GM12864 (cell line): ENCODE measurements around the gene SDCCAG8.

ENCODE experiments used
- DNase-seq: peaks from one replicate; pipeline ENCODE4 v3.0.0-alpha.2; 2011; ENCODE audit warnings: low read depth
- H3K4me3 ChIP-seq: 2 replicates; pipeline ENCODE4 v1.5.1; 2011; ENCODE audit warnings: mild to moderate bottlenecking, low read depth, low read length, control low read depth
- TF ChIP-seq, protein P1 (sequence below): IDR thresholded peaks from 2 replicates; pipeline ENCODE4 v1.5.1; 2011; ENCODE audit warnings: low read depth, mild to moderate bottlenecking, moderate library complexity, low read length, control low read depth, inconsistent platforms; ENCODE audit errors: missing control alignments

Gene SDCCAG8

GRCh38 chr1:243420946-243421685 lies 165.3 kb downstream of the SDCCAG8 start:
- no peak for DNase-seq
- H3K4me3 ChIP-seq = no peak overlapping the region
- TF ChIP-seq, protein P1, sequence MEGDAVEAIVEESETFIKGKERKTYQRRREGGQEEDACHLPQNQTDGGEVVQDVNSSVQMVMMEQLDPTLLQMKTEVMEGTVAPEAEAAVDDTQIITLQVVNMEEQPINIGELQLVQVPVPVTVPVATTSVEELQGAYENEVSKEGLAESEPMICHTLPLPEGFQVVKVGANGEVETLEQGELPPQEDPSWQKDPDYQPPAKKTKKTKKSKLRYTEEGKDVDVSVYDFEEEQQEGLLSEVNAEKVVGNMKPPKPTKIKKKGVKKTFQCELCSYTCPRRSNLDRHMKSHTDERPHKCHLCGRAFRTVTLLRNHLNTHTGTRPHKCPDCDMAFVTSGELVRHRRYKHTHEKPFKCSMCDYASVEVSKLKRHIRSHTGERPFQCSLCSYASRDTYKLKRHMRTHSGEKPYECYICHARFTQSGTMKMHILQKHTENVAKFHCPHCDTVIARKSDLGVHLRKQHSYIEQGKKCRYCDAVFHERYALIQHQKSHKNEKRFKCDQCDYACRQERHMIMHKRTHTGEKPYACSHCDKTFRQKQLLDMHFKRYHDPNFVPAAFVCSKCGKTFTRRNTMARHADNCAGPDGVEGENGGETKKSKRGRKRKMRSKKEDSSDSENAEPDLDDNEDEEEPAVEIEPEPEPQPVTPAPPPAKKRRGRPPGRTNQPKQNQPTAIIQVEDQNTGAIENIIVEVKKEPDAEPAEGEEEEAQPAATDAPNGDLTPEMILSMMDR = no peak

DNA sequence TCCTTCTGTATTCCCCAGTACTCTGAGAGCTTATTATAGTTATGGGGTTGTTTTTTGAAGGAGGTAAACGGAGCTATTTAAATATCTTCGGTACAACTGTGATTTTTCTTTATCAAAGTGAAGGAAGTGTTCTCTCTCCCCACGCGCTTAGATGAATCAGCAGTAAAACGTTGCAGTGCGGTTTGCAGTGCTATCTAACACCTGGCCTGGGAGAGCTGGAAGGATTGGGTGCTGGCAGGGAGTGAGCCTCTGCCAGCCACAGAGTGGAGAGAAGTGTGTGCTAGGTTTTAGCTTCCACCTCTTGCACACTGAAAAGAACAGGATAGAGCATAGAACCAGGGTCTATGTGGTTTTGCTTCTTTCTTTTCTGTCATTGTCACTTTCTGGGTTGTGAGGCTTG lies 165.9 kb downstream of the SDCCAG8 start:
- H3K4me3 ChIP-seq = no peak overlapping the region
- peak; percentile 15 for DNase-seq
- TF ChIP-seq, protein P1 = no peak

DNA sequence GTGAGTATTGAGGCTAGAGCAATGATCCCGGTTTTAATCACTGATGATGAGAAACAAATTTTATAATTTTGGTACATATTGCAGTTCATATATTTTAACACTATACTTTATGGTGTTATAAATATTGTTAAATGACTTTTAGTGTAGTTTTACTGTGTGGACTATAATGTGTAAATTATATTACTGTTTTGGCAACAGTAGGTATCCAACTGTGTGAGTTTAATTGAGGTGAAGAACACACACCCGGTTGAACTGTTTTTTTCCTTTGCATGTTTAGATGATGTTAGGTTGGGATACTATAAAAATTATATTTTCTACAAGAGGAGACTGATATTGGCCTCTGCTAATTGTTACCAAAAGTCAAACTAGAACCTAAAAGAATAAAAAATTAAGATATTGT lies 166.5 kb downstream of the SDCCAG8 start:
- H3K4me3 ChIP-seq = no peak overlapping the region
- TF ChIP-seq, protein P1 = no peak
- DNase-seq = no peak

DNA sequence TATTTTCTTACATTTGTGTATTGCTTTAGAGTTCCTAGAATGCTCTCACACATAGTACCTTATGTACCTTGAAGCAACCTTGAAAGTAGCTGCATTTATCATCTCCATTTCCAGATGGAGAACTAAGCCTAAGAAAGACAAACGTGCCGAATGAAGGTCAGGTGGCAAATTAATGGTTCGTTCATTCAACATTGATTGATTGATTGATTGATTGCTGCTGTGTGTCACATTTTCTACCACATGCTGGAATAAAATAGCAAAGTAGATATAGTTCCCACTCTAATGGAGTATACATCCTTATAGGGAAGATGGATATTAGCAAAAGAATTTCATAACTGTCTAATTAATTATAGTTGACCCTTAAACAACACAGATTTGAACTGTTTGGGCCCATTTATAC lies 172.2 kb downstream of the SDCCAG8 start:
- no peak overlapping the region for H3K4me3 ChIP-seq
- no peak for DNase-seq
- TF ChIP-seq, protein P1 = no peak

- TF ChIP-seq, protein P1 = no peak
- H3K4me3 ChIP-seq = no peak overlapping the region
- no peak for DNase-seq
Observed at GRCh38 chr1:243428617-243429342, 172.9 kb downstream of the SDCCAG8 start.

DNA sequence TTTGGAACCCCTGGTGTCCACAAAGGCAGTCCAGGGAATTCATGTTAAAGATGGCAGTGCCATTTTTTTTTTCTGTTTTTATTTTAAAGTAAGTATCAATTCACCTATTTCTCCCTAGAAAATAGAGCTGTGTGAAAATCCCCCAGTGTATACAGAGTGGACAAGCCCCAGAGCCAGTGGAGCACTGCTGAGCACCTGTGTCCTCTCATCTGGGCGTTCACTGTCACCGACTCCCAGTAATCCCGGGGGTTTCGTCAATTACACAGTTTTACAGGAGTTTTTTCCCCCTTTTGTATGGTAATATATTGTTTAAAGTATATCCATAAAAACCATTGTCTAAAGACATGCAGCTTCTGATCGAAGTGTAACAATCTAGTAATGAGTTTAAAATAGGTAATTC lies 175.8 kb downstream of the SDCCAG8 start:
- H3K4me3 ChIP-seq = no peak overlapping the region
- DNase-seq = no peak
- TF ChIP-seq, protein P1 = no peak
